T47D (cell line): ENCODE measurements around the gene GRIK4.
A peak's percentile ranks its signal among the peaks of the same experiment; 100 is the strongest.
"Not testable (repeated sequence)": the region's sequence is repeated elsewhere in the genome, so short reads cannot be mapped to it uniquely, and the experiment has no call there.

Source experiments
- DNase-seq, 2 experiments: peaks; one replicate each; pipeline versions ENCODE4 v3.0.0 to v3.0.0-alpha.2; 2011 to 2012; ENCODE audit warnings: low read depth in 1 of 2, low spot score in 1 of 2
- JUND ChIP-seq: IDR thresholded peaks from 2 replicates; pipeline ENCODE4 v1.6.1; 2012; ENCODE audit warnings: low read depth
- in situ Hi-C: cut with HindIII; loops from 2 replicates; pipeline ENCODE4 v1.10.0; 2016; ENCODE audit warnings: low sequenced_read_pairs, low pct_unique_long_range_greater_than_20kb

The GRIK4 gene

DNA sequence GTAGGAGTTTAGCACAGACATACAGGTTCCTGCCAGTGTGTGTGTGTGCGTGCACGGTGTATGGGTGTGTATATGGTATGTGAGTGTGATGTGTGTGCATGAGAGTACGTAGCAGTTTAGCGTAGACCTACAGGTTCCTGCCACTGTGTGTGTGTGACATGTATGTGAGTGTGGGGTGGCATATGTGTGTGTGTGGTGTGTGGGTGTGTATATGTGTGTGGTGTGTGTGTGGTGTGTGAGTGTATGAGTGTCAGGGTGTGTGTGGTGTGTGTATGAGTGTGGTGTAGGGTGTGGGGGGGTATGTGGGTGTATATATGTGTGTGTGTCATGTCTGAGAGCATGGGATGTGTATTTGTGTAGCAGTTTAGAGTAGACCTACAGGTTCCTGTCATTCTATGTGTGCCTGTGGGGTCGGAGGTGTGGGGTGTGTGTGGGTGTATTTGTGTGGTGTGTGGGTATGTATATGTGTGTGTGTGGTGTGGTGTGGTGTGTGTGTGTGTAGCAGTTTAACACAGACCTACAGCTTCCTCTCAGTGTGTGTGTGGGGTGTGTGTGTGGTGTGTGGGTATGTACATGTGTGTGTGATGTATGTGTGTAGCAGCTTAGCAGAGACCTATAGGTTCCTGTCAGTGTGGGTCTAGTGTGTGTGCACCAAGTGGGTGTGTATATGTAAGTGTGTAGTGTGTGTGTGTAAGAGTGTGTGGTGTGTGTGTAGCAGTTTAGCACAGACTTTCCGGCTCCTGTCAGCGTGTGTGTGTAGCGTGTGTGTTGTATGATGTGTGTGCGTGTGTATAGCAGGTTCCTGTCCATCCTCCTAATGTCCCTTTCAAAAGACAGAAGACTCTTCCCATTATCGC, 480.5 kb downstream of the GRIK4 start:
- no peak for DNase-seq
- no peak for TF ChIP-seq JUND
- in situ Hi-C loops, result no loop called here

DNA sequence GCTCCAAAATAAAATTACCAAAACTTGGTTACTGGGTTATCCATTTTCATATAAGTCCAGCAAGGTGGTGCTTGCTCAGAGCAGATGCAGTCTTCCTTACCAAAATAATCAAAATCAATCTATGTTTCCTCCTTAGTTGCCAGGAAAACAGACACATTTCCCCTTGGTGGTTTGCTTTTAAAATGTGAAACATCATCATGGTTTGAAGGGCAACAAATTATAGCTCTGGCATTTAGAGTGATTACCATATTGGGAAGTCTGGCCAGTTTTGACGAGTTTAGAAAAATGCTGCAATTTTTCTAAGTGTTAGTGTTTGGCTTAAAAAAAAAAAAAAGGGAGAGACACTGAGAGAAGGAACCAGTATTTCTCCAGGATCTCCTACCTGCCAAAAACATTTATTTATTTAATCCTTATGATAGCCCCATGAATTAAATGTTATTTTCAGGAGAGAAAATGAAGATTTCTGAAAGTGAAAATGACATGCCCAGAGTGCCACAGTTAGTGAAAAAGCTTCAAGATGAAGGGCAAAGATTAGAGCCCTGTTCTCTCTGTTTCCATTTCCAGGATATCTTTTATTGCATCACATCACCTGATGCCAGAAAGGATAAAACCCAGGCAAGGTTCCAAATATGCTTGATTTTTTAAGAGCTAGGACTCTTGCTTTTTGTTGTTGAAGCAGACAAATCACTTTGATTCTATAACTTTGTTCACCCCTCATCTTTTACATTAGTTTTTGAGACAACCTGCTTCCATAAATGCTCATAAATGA, 482.7 kb downstream of the GRIK4 start:
- no peak for TF ChIP-seq JUND
- no peak for DNase-seq
- in situ Hi-C loops, result no loop called here

DNA sequence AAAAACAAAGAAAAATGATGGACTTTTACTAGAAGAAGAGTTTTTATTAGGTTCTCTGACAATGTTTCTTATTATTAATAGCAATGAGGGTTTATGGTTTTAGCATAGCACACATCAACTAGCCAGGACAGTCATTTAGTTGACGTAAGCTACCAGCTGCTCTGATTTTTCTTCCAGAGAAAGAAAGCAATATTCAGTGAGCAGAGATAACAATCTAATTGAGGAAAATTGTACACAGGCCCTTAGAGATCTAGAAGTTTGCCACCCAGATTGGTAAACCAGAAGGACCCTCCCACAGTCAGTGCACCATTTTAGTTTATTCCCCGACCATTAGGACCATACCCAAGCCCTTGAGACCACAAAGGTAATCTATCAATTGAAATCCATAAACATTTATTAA, 483.6 kb downstream of the GRIK4 start:
- no peak for TF ChIP-seq JUND
- in situ Hi-C loops, result no loop called here
- no peak for DNase-seq

DNA sequence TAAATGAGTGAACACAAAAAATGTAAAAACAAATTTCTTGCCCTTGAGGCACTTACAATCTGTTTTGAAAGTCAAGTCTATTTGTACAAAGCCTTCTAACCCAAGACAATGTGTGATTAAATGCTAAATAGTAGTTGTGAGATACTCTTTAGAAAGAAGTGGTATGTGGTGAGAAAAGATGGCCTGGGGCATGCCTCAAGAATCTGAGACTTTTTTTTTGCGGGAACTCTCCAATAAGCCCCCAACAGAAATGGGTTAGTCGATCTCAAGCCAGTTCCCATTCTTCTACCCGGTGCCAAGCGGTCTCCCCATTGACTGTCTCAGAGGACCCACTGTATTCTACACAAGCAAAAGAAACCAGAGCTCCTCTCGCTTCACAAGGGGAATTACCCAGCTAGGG, 485.4 kb downstream of the GRIK4 start:
- DNase-seq, result no peak
- in situ Hi-C loops, result no loop called here
- no peak for TF ChIP-seq JUND

DNA sequence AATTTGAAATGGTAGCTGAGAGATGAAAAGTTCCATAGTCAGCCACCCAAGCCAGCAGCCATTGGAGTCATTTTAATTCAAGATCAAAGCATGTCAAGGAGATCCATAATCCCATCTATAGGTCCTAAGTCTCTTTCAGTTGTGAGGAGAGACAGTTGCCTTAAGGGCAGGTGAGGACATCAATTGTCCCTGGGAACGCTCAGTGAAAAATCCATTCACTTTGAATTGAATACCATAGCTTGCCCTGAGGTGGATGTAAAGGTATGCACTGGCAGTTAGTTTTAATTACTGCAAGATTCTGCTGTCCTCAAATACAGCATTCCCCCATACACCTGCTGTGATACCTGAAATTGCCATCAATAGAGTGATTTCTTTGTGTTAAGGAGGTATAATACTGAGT, 487.0 kb downstream of the GRIK4 start:
- in situ Hi-C loops, result no loop called here
- no peak for DNase-seq
- TF ChIP-seq JUND, result no peak

DNA sequence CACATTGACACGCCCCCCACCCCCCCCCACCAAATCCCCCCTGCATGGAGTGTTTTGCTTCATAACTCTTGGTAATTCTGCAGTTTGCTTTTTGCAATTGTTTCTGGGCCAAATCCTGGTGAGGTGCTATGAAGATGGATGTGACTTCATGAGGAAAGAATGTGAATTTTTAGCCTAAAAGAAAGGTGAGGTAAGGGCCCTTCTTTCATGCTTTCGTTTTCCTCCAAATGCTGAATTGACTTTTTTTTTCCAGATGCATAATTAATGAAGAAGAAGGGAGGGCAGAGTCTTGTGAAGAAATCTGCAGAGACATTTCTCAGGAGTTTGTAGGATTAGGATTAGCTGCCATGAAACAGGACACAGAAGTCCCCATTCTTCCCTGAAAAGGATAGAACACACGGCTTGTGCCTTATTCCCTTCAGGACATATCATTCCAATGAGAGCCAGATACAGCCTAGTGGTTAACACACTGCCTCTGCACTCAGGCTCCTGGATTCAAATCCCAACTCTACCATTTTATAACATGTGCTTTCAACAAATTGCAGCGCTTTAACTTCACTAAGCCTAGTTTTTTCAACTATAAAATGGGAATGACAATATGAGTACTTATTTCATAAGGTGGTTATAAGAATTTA, 492.8 kb downstream of the GRIK4 start:
- in situ Hi-C loops, result no loop called here
- DNase-seq, result no peak
- no peak for TF ChIP-seq JUND

DNA sequence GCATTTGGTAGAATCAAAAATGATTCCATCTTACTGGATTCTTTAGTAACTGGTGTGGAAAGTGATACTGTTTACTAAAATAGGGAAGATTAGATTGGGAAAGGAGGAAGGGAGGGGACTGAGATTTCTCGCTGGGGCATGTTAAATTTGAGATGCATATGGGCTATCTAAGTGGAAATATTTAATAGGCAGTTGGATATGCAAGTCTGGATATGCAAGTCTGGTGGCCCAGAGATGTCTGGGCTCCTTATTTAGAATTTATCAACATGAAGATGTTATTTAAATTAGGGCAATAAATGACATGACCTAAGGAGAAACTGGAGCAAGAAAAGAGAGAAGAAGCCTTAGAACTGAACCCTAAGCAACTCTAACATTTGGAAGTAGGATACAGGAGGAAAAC, 495.4 kb downstream of the GRIK4 start:
- no peak for DNase-seq
- no peak for TF ChIP-seq JUND
- in situ Hi-C loops, result no loop called here

DNA sequence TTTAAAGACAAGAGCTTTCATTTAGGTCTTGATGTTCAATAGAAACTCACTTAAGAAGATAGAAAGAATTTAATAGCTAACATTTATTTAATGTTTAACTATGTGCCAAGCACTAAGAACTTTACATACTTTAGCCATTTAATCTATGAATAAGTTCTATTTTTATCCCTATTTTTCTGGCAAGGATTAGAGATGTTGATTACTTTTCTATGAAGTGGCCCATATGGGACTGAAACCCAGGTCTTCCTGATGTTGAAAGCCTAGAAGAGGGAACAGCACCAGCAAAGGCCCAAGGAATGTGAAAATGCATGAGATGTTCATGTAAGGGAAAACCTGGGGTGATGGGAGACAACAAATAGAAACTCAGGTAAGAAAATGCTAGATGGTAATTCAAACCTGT, 497.0 kb downstream of the GRIK4 start:
- in situ Hi-C loops, result no loop called here
- no peak for DNase-seq
- no peak for TF ChIP-seq JUND

DNA sequence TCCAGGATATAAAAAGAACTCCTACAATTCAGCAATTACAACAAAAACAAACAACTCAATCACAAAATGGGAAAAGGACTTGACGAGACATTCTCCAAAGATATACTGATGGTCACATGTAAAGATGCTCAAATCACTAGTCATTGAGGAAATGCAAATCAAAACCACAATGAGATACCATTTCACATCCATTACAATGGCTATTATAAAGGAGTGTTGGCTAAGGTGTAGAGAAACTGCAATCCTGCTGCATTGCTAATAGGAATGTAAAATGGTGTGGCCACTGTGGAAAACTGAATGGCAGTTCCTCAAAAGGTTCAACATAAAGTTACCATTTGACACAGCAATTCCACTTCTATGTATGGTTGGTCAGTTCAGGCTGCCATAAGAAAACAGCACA, 500.5 kb downstream of the GRIK4 start:
- in situ Hi-C loops, result no loop called here
- no peak for TF ChIP-seq JUND
- no peak for DNase-seq

DNA sequence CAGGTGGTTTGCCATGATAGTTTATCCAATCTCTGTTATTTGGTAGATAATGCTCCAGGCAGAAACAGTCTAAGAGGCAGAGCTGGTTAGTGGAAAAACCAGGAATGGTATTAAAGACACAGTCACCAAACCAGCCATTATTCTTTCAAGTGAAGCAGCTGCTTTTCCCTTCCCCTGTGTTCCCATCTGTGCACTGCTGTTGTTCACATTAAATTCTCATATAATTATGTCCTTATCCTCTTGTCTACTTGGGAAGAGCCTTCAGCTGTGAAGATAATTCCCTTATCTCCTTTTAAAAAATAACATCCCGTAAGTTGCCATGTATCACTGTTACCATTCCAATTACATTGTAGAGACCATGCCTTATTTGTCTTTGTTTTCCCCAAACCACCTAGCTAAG, 507.2 kb downstream of the GRIK4 start:
- in situ Hi-C loops, result no loop called here
- no peak for TF ChIP-seq JUND
- no peak for DNase-seq

DNA sequence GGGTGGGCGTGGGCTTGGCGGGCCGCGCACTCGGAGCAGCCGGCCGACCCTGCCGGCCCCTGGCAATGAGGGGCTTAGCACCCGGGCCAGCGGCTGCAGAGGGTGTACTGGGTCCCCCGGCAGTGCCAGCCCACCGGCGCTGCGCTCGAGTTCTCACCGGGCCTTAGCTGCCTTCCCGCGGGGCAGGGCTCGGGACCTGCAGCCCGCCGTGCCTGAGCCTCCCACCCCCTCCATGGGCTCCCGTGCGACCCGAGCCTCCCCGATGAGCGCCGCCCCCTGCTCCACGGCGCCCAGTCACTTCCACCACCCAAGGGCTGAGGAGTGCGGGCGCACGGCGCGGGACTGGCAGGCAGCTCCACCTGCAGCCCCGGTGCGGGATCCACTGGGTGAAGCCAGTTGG, 510.2 kb downstream of the GRIK4 start:
- DNase-seq, in situ Hi-C loops: not testable (repeated sequence)

DNA sequence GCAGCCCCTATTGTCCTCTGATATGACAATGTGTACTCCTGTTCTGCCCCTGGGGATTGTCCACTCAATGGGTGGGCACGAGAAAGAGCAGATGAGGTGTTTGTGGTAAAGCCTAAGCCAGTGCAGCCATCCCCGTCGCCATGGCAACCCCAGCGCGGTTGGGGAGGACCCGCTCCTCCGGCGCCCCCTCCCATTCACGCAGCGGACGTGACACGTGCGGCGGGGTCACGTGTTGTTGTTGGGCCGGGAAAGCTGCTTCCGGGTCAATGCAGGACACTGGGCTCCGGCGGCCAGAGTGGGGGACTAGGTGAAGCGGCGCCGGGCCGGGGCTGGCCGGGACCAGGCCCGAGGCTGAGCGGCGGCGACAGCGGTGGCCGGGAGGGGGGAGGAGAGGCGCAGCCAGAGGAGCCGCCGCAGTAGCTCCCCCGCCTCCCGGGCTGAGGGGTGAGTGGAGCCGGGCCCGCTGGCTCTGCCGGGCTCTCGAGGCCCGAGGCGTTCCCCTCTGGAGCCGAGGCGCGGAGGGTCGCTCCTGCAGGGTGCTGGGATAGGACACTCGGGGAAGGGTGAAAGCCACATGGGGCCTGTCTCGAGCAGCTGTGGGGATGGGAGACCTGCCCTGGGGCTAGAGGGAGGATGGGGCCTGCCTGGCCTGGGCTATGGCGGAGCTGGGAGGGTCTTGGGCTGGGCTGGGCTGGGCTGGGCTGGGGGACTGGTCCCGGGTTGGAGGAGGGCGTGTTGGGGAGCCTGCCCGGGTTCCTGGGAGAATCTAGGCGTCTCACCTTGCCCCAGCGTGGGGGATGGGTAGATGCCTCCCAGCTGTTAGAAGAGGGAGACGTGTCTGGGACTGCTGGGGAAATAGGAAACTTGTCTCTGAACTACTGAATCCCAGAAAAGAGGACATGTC, 512.6 kb downstream of the GRIK4 start, which contains the start of gene TBCEL:
TSS of gene TBCEL (plus strand) at position 255 of the 904 bp plus-strand sequence. CDS start 21,589 bp downstream, outside the sequence.
- in situ Hi-C loops, result no loop called here
- peak; percentile 89 to 100 for DNase-seq
- no peak for TF ChIP-seq JUND

DNA sequence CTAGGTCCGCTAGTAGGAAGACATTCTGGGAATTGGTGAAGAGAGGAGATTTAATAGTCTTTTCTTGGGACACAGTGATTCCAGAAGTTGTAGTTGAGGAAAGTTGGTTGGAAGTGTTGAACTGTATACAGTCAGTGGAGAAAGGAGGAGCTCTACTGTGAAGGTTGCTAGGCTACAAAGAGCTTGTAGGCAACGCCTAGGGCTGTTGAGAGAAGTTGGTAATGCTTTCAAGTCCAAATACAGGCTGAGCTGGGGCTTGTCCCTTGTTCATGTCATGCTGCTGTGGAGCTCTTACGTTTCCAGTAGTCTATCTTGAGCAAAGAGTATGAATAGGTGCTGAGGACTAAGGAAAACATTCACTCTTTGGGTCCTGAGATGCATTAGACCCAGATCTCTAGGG, 513.4 kb downstream of the GRIK4 start:
- in situ Hi-C loops, result no loop called here
- no peak for TF ChIP-seq JUND
- DNase-seq, result peak; percentile 23 to 53
